Measurements from ENCODE around the gene EFCAB6.

The EFCAB6 gene

GRCh38 chr22:43845981-43846380, 33.9 kb upstream of the EFCAB6 start:
- H3K4me3 ChIP-seq (ENCODE audit: low read depth in 1 of 2, low read length in 2 of 2) = no peak overlapping the region
- H3K27ac ChIP-seq (ENCODE audit: low read depth, low read length) = no peak overlapping the region
- H3K4me1 ChIP-seq (ENCODE audit: insufficient read depth, low read length) = no peaks in the 10 kb centered on the region
- no peaks in the 10 kb centered on the region for H3K27me3 ChIP-seq (ENCODE audit: control insufficient read depth in 1 of 2, insufficient read depth in 2 of 2, low read length in 2 of 2)
- H3K9me3 ChIP-seq (ENCODE audit: low read length) = no peaks in the 10 kb centered on the region
- H3K9ac ChIP-seq (ENCODE audit: low read length) = no peak overlapping the region
- no peaks in the 10 kb centered on the region for H3K36me3 ChIP-seq (ENCODE audit: insufficient read depth, low read length)

DNA sequence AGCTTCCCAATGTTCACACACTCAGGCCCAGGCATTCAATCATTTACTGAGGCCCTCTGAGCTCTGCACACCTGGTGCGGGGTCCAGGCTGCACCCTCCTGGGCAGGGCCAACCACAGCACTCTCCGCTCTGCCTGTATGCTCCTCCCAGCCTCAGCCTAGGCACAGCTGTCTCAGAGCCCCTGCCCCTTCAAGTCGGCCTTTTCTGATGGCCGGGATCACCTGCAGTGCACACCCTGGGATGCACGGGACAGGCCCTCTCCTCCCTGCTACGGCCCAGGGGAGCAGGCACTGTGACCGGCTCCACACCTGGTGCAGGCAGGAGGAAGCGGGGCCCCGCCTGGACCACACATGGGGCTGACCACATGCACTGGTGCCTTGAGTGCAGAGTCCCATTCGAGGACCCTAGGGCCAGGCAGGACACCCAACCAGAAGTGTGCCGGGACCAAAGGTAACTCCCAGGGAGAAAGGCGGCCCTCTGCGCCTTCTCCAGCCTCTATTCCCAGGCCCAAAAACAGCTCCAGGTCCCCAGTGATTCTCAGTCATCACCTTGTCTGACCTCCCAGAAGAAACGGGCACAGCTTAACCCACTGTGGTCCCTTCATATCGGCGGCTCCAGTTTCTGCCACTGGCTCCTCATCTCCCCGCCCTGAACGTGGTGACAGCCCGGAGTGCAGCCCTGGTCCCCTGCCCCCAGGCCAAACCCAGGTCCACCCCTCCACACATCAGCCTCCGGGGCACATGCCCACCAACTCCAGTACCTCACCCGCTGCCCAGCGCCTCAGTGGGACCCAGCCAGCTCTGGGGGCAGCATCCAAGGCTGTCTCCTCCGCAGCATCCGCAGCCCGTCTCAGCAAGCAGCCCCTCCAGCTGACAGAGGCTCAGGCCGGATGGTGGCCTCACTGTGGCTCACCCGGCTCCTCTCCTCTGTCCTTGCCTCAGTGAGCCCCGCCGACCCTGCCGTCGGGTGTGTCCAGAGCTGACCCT, 32.7 kb upstream of the EFCAB6 start:
- Histone ChIP-seq H3K4me3 (ENCODE audit: low read depth in 1 of 2, low read length in 2 of 2) (no peak overlapping the region), H3K9me3 (ENCODE audit: low read length) (no peaks in the 10 kb centered on the region), H3K9ac (ENCODE audit: low read length) (no peak overlapping the region), H3K36me3 (ENCODE audit: insufficient read depth, low read length) (no peaks in the 10 kb centered on the region), H3K27ac (ENCODE audit: low read depth, low read length) (no peak overlapping the region), H3K27me3 (ENCODE audit: control insufficient read depth in 1 of 2, insufficient read depth in 2 of 2, low read length in 2 of 2) (no peaks in the 10 kb centered on the region), H3K4me1 (ENCODE audit: insufficient read depth, low read length) (no peaks in the 10 kb centered on the region)

- no peak overlapping the region for H3K27ac ChIP-seq (ENCODE audit: low read depth, low read length)
- H3K36me3 ChIP-seq (ENCODE audit: insufficient read depth, low read length) = no peaks in the 10 kb centered on the region
- no peaks in the 10 kb centered on the region for H3K9me3 ChIP-seq (ENCODE audit: low read length)
- no peak overlapping the region for H3K4me3 ChIP-seq (ENCODE audit: low read depth in 1 of 2, low read length in 2 of 2)
- H3K4me1 ChIP-seq (ENCODE audit: insufficient read depth, low read length) = no peaks in the 10 kb centered on the region
- H3K27me3 ChIP-seq (ENCODE audit: control insufficient read depth in 1 of 2, insufficient read depth in 2 of 2, low read length in 2 of 2) = no peaks in the 10 kb centered on the region
- no peak overlapping the region for H3K9ac ChIP-seq (ENCODE audit: low read length)
Measured at GRCh38 chr22:43843783-43844530, 31.9 kb upstream of the EFCAB6 start.

GRCh38 chr22:43841742-43842141, 29.6 kb upstream of the EFCAB6 start:
- H3K27ac ChIP-seq (ENCODE audit: low read depth, low read length) = no peak overlapping the region
- H3K4me1 ChIP-seq (ENCODE audit: insufficient read depth, low read length) = no peaks in the 10 kb centered on the region
- H3K27me3 ChIP-seq (ENCODE audit: control insufficient read depth in 1 of 2, insufficient read depth in 2 of 2, low read length in 2 of 2) = no peaks in the 10 kb centered on the region
- H3K36me3 ChIP-seq (ENCODE audit: insufficient read depth, low read length) = no peaks in the 10 kb centered on the region
- no peaks in the 10 kb centered on the region for H3K9me3 ChIP-seq (ENCODE audit: low read length)
- H3K9ac ChIP-seq (ENCODE audit: low read length) = no peak overlapping the region
- H3K4me3 ChIP-seq (ENCODE audit: low read depth in 1 of 2, low read length in 2 of 2) = no peak overlapping the region

GRCh38 chr22:43840851-43841250, 28.7 kb upstream of the EFCAB6 start:
- Histone ChIP-seq H3K27ac (ENCODE audit: low read depth, low read length) (no peak overlapping the region), H3K9me3 (ENCODE audit: low read length) (no peaks in the 10 kb centered on the region), H3K9ac (ENCODE audit: low read length) (no peak overlapping the region), H3K27me3 (ENCODE audit: control insufficient read depth in 1 of 2, insufficient read depth in 2 of 2, low read length in 2 of 2) (no peaks in the 10 kb centered on the region), H3K36me3 (ENCODE audit: insufficient read depth, low read length) (no peaks in the 10 kb centered on the region), H3K4me1 (ENCODE audit: insufficient read depth, low read length) (no peaks in the 10 kb centered on the region), H3K4me3 (ENCODE audit: low read depth in 1 of 2, low read length in 2 of 2) (no peak overlapping the region)

DNA sequence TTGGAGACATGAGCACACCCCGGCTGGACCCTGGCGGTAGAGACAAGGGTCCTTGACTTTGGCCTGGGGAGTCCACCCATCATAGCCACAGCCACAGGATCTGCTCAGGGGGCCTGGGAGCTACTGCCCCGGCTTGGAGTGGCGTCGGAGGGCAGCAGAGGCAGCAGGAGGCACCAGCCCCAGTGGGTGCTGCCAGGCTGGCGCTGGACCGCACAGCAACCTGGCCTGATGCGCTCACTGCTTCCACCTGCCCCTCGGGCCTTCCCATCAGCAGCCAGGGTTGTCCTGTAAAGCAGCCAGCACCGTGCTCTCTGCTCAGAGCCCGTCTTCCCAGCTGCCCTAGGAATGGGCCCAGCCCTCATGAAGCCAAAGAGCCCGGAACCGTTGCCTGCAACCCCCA, 28.3 kb upstream of the EFCAB6 start:
- peaks cover 0 to under 1% of the 10 kb centered on the region in 2 donors for H3K27me3 ChIP-seq (ENCODE audit: control insufficient read depth in 1 of 2, insufficient read depth in 2 of 2, low read length in 2 of 2)
- H3K9me3 ChIP-seq (ENCODE audit: low read length) = no peaks in the 10 kb centered on the region
- no peak overlapping the region for H3K4me3 ChIP-seq (ENCODE audit: low read depth in 1 of 2, low read length in 2 of 2)
- H3K4me1 ChIP-seq (ENCODE audit: insufficient read depth, low read length) = no peaks in the 10 kb centered on the region
- no peaks in the 10 kb centered on the region for H3K36me3 ChIP-seq (ENCODE audit: insufficient read depth, low read length)
- H3K27ac ChIP-seq (ENCODE audit: low read depth, low read length) = no peak overlapping the region
- H3K9ac ChIP-seq (ENCODE audit: low read length) = no peak overlapping the region

- Histone ChIP-seq H3K9ac (ENCODE audit: low read length) (no peak overlapping the region), H3K27ac (ENCODE audit: low read depth, low read length) (no peak overlapping the region), H3K36me3 (ENCODE audit: insufficient read depth, low read length) (no peaks in the 10 kb centered on the region), H3K27me3 (ENCODE audit: control insufficient read depth in 1 of 2, insufficient read depth in 2 of 2, low read length in 2 of 2) (peaks cover 0 to 4% of the 10 kb centered on the region in 2 donors), H3K4me3 (ENCODE audit: low read depth in 1 of 2, low read length in 2 of 2) (no peak overlapping the region), H3K4me1 (ENCODE audit: insufficient read depth, low read length) (no peaks in the 10 kb centered on the region), H3K9me3 (ENCODE audit: low read length) (no peaks in the 10 kb centered on the region)
Measured at GRCh38 chr22:43839781-43840180, 27.7 kb upstream of the EFCAB6 start.

DNA sequence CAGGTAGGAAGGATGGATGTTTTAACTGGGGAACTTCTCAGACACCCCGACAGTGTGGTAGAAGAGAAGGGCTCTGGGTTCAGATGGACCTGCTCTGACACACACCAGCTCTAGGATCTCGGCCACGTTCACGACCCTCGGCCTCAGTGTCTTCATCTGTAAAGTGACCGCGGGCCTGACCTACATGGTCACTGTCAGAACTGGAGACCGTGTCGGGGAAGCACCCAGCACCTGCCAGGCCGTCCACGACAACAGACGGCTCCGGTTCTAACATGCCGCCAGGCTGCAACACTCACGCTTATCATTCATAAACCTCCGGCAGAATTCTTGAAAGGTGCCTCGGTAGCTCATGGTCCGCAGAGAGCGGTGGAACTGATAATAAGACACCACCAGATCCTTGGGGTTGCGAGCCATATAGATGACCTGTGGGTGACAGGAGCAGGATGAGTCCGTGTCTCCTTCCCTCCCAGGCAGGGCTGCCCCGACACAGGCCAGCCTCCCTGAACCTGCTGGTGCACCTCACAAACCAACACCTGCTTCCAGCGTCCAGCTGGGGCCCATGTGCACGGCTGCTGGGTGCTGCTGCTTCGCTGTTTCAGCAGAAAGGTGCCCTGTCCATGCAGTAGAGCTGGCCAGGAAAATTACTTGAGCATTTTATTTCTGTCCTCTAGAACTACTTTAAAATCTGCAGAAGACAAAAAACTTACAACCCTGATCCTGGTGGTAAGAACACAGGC, 26.6 kb upstream of the EFCAB6 start:
- Histone ChIP-seq H3K27ac (ENCODE audit: low read depth, low read length) (no peak overlapping the region), H3K4me3 (ENCODE audit: low read depth in 1 of 2, low read length in 2 of 2) (no peak overlapping the region), H3K9me3 (ENCODE audit: low read length) (no peaks in the 10 kb centered on the region), H3K4me1 (ENCODE audit: insufficient read depth, low read length) (no peaks in the 10 kb centered on the region), H3K9ac (ENCODE audit: low read length) (no peak overlapping the region), H3K27me3 (ENCODE audit: control insufficient read depth in 1 of 2, insufficient read depth in 2 of 2, low read length in 2 of 2) (peaks cover 0 to 4% of the 10 kb centered on the region in 2 donors), H3K36me3 (ENCODE audit: insufficient read depth, low read length) (no peaks in the 10 kb centered on the region)

DNA sequence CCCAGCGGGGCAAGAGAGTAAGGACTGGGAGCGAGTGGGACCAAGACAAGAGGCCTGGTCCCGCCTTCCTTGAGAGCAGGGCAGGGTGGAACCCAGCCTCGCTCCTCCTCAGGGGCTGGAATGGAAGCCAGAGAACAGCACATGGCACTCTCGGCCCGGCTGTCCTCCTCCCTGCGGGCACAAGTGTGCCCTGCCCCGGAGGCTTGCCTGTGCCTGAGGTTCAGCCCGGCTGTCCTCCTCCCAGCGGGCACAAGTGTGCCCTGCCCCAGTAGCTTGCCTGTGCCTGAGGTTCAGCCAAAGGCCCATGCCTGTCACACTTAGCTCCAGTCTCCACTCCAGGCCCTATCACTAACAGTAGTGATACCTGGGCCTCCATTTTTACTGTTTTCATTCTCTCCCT, 26.1 kb upstream of the EFCAB6 start:
- Histone ChIP-seq H3K9ac (ENCODE audit: low read length) (no peak overlapping the region), H3K4me3 (ENCODE audit: low read depth in 1 of 2, low read length in 2 of 2) (no peak overlapping the region), H3K4me1 (ENCODE audit: insufficient read depth, low read length) (no peaks in the 10 kb centered on the region), H3K9me3 (ENCODE audit: low read length) (no peaks in the 10 kb centered on the region), H3K27me3 (ENCODE audit: control insufficient read depth in 1 of 2, insufficient read depth in 2 of 2, low read length in 2 of 2) (peaks cover 0 to 4% of the 10 kb centered on the region in 2 donors), H3K27ac (ENCODE audit: low read depth, low read length) (no peak overlapping the region), H3K36me3 (ENCODE audit: insufficient read depth, low read length) (no peaks in the 10 kb centered on the region)

- no peaks in the 10 kb centered on the region for H3K9me3 ChIP-seq (ENCODE audit: low read length)
- no peaks in the 10 kb centered on the region for H3K36me3 ChIP-seq (ENCODE audit: insufficient read depth, low read length)
- H3K9ac ChIP-seq (ENCODE audit: low read length) = no peak overlapping the region
- H3K27ac ChIP-seq (ENCODE audit: low read depth, low read length) = no peak overlapping the region
- H3K4me3 ChIP-seq (ENCODE audit: low read depth in 1 of 2, low read length in 2 of 2) = no peak overlapping the region
- H3K27me3 ChIP-seq (ENCODE audit: control insufficient read depth in 1 of 2, insufficient read depth in 2 of 2, low read length in 2 of 2) = peaks cover 0 to 4% of the 10 kb centered on the region in 2 donors
- H3K4me1 ChIP-seq (ENCODE audit: insufficient read depth, low read length) = no peaks in the 10 kb centered on the region
Measured at GRCh38 chr22:43837666-43838065, 25.6 kb upstream of the EFCAB6 start.

DNA sequence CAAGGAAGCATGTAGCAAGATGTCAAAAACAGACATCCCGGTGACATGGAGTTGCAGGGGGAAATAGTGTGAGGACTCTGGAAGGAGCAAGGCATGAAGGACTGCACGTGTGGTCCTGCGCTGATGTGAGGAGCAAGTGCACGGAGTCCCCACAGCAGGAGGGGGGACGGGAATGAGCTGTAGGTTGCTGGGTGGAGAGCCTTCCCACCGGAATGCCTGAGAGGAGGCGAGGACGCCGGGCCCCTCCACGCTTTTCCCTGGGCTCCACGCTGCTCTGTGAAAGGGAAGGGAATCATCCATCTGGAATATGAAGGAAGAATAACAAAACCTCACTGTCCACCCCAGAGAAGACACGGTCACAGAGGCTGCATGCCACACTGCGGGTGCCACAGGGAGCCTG, 23.6 kb upstream of the EFCAB6 start:
- H3K36me3 ChIP-seq (ENCODE audit: insufficient read depth, low read length) = no peaks in the 10 kb centered on the region
- H3K4me3 ChIP-seq (ENCODE audit: low read depth in 1 of 2, low read length in 2 of 2) = no peak overlapping the region
- no peak overlapping the region for H3K27ac ChIP-seq (ENCODE audit: low read depth, low read length)
- no peak overlapping the region for H3K9ac ChIP-seq (ENCODE audit: low read length)
- H3K4me1 ChIP-seq (ENCODE audit: insufficient read depth, low read length) = no peaks in the 10 kb centered on the region
- H3K9me3 ChIP-seq (ENCODE audit: low read length) = no peaks in the 10 kb centered on the region
- peaks cover 0 to 4% of the 10 kb centered on the region in 2 donors for H3K27me3 ChIP-seq (ENCODE audit: control insufficient read depth in 1 of 2, insufficient read depth in 2 of 2, low read length in 2 of 2)
